ENCODE results near the gene CLECL1. TPM values are rescaled to one million over a fixed set of nuclear protein-coding genes. Genes with fewer than 3 reads are reported as not detected.
"Not testable (repeated sequence)": the region's sequence is repeated elsewhere in the genome, so short reads cannot be mapped to it uniquely, and the experiment has no call there.

CLECL1 gene
- total and polyA plus RNA-seq, 2 of the 8 experiments (the other 6 are each of a cell fraction or from before 2014, with no cell fraction given) = not detected

DNA sequence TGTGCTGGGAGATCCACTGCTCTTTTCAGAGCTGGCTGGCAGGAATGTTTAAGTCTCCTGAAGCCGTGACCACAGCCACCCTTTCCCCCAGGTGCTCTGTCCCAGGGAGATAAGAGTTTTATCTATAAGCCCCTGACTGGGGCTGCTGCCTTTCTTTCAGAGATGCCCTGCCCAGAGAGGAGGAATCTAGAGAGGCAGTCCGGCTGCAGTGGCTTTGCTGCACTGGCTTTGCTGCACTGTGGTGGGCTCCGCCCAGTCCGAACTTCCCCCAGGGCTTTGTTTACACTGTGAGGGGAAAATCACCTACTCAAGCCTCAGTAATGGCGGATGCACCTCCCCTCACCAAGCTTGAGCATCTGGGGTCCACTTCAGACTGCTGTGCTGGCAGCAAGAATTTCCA is 47.5 kb downstream of the CLECL1 start:
- H3K14ac ChIP-seq (ENCODE audit: insufficient read length); POLR2A ChIA-PET (ENCODE audit: partially characterized antibody); H4K8ac ChIP-seq (ENCODE audit: extremely low read depth, insufficient read depth, low read length); H2BK12ac ChIP-seq (ENCODE audit: low read depth, low read length); FAIRE-seq; H4K20me1 ChIP-seq (replicated peaks in 1 of 2; ENCODE audit: control insufficient read depth in 1 of 2, insufficient read depth in 2 of 2, low read length in 2 of 2); H3K23me2 ChIP-seq (ENCODE audit: low read depth, low read length); H2BK120ac ChIP-seq (replicated peaks; ENCODE audit: low read depth, low read length); H3K9me3 ChIP-seq (ENCODE audit: insufficient read depth in 2 of 2, low read depth in 1 of 2, low read length in 1 of 2); H3K79me1 ChIP-seq (ENCODE audit: low read depth, low read length); H3K27ac ChIP-seq (ENCODE audit: low read depth, low read length); H3K18ac ChIP-seq (ENCODE audit: extremely low read depth, low read length); H3K4me3 ChIP-seq (ENCODE audit: extremely low read depth in 1 of 4, insufficient read depth in 2 of 4, low read depth in 3 of 4, low read length in 4 of 4); H2BK20ac ChIP-seq (ENCODE audit: low read length); H4K5ac ChIP-seq (ENCODE audit: insufficient read length, low read depth, low read length); H2AFZ ChIP-seq (ENCODE audit: low read length); DNase-seq (ENCODE audit: low read depth in 1 of 2, low spot score in 2 of 2); H3K4ac ChIP-seq (replicated peaks; ENCODE audit: insufficient read length, low read depth, low read length); H3K9ac ChIP-seq (replicated peaks in 1 of 4; ENCODE audit: extremely low read depth in 1 of 4, low read depth in 3 of 4, low read length in 3 of 4); H3K79me2 ChIP-seq (ENCODE audit: control insufficient read depth in 1 of 2, insufficient read depth in 2 of 2, low read length in 2 of 2); H4K91ac ChIP-seq (replicated peaks; ENCODE audit: insufficient read length, low read length); H3K23ac ChIP-seq (ENCODE audit: insufficient read length); H3K27me3 ChIP-seq (replicated peaks in 1 of 4; ENCODE audit: control insufficient read depth in 3 of 4, extremely low read depth in 1 of 4, insufficient read depth in 3 of 4, low read length in 3 of 4); H2AK5ac ChIP-seq (ENCODE audit: low read depth, low read length); H3K4me1 ChIP-seq (replicated peaks in 1 of 4; ENCODE audit: control insufficient read depth in 3 of 4, insufficient read depth in 4 of 4, low read length in 3 of 4); H3K4me2 ChIP-seq (ENCODE audit: insufficient read depth in 1 of 2, low read depth in 2 of 2, low read length in 2 of 2); H2BK5ac ChIP-seq (ENCODE audit: low read depth, low read length); H2BK15ac ChIP-seq (ENCODE audit: low read length); H3K56ac ChIP-seq (replicated peaks; ENCODE audit: insufficient read length, low read depth, low read length): not testable (repeated sequence)
- H3K36me3 ChIP-seq (ENCODE audit: control insufficient read depth in 2 of 4, insufficient read depth in 4 of 4, low read length in 3 of 4) = peaks cover 0 to 17% (median 4%) of the 10 kb centered on the region in 4 experiments; a peak in 4 of 8 replicates
- CTCF ChIA-PET (ENCODE audit: partially characterized antibody) = interaction anchor here (1.0 to 1.5 kb wide), 3 partner anchors 23 to 307 kb away, joined by 3 to 4 read pairs (median 3); no protein-coding TSS in a partner anchor
- WGBS, 2 experiments (ENCODE audit: extremely low coverage in 1 of 2, insufficient coverage in 1 of 2, insufficient read length in 1 of 2, insufficient replicate concordance in 2 of 2, low coverage in 1 of 2, low lambda C conversion rate in 2 of 2, missing lambda C conversion rate in 1 of 2) = 93% methylated on average over 5 of the region's 5 CpGs; no CpG with 5 or more reads in 1 of the 2 experiments

- H4K20me1 ChIP-seq (replicated peaks in 1 of 2; ENCODE audit: control insufficient read depth in 1 of 2, insufficient read depth in 2 of 2, low read length in 2 of 2); DNase-seq (ENCODE audit: low read depth in 1 of 2, low spot score in 2 of 2); H2AK5ac ChIP-seq (ENCODE audit: low read depth, low read length); H2BK12ac ChIP-seq (ENCODE audit: low read depth, low read length); H3K4me2 ChIP-seq (ENCODE audit: insufficient read depth in 1 of 2, low read depth in 2 of 2, low read length in 2 of 2); FAIRE-seq; H2BK20ac ChIP-seq (ENCODE audit: low read length); H3K18ac ChIP-seq (ENCODE audit: extremely low read depth, low read length); H3K9ac ChIP-seq (replicated peaks in 1 of 4; ENCODE audit: extremely low read depth in 1 of 4, low read depth in 3 of 4, low read length in 3 of 4); H2BK15ac ChIP-seq (ENCODE audit: low read length); H3K23ac ChIP-seq (ENCODE audit: insufficient read length); POLR2A ChIA-PET (ENCODE audit: partially characterized antibody); H2BK120ac ChIP-seq (replicated peaks; ENCODE audit: low read depth, low read length); H3K79me1 ChIP-seq (ENCODE audit: low read depth, low read length); H3K27me3 ChIP-seq (replicated peaks in 1 of 4; ENCODE audit: control insufficient read depth in 3 of 4, extremely low read depth in 1 of 4, insufficient read depth in 3 of 4, low read length in 3 of 4); H2AFZ ChIP-seq (ENCODE audit: low read length); H3K4me3 ChIP-seq (ENCODE audit: extremely low read depth in 1 of 4, insufficient read depth in 2 of 4, low read depth in 3 of 4, low read length in 4 of 4); H2BK5ac ChIP-seq (ENCODE audit: low read depth, low read length); H4K8ac ChIP-seq (ENCODE audit: extremely low read depth, insufficient read depth, low read length); H3K23me2 ChIP-seq (ENCODE audit: low read depth, low read length); H3K9me3 ChIP-seq (ENCODE audit: insufficient read depth in 2 of 2, low read depth in 1 of 2, low read length in 1 of 2); H3K27ac ChIP-seq (ENCODE audit: low read depth, low read length); H3K79me2 ChIP-seq (ENCODE audit: control insufficient read depth in 1 of 2, insufficient read depth in 2 of 2, low read length in 2 of 2); H3K56ac ChIP-seq (replicated peaks; ENCODE audit: insufficient read length, low read depth, low read length); H4K5ac ChIP-seq (ENCODE audit: insufficient read length, low read depth, low read length); H3K4me1 ChIP-seq (replicated peaks in 1 of 4; ENCODE audit: control insufficient read depth in 3 of 4, insufficient read depth in 4 of 4, low read length in 3 of 4); H4K91ac ChIP-seq (replicated peaks; ENCODE audit: insufficient read length, low read length); H3K4ac ChIP-seq (replicated peaks; ENCODE audit: insufficient read length, low read depth, low read length); H3K14ac ChIP-seq (ENCODE audit: insufficient read length): not testable (repeated sequence)
- CTCF ChIA-PET (ENCODE audit: partially characterized antibody) = interaction anchor here (1.3 kb wide), 1 partner anchor 26 kb away, joined by 3 read pairs; no protein-coding TSS in a partner anchor
- 90% methylated on average over 2 of the region's 2 CpGs; no CpG with 5 or more reads in 1 of the 2 experiments for WGBS, 2 experiments (ENCODE audit: extremely low coverage in 1 of 2, insufficient coverage in 1 of 2, insufficient read length in 1 of 2, insufficient replicate concordance in 2 of 2, low coverage in 1 of 2, low lambda C conversion rate in 2 of 2, missing lambda C conversion rate in 1 of 2)
- H3K36me3 ChIP-seq (ENCODE audit: control insufficient read depth in 2 of 4, insufficient read depth in 4 of 4, low read length in 3 of 4) = peaks cover 0 to 11% (median 4%) of the 10 kb centered on the region in 4 experiments; a peak in 4 of 8 replicates
Measured at GRCh38 chr12:9682949-9683348, 49.9 kb downstream of the CLECL1 start.
